Measurements from ENCODE around the gene POU4F2. TPM values are rescaled to one million over a fixed set of nuclear protein-coding genes. Genes with fewer than 3 reads are reported as not detected.

POU4F2 gene
- total RNA-seq, 1 donor from 2014 or later: not detected

Other genes starting within 250 kb of the POU4F2 start
- 18.2 and 22.9 TPM in 2 replicates for gene SLC10A7, start 117.0 kb upstream of the POU4F2 start, total RNA-seq